C4-2B (cell line): ENCODE measurements around the gene KCNIP1.
"Not testable (repeated sequence)": the region's sequence is repeated elsewhere in the genome, so short reads cannot be mapped to it uniquely, and the experiment has no call there.

ENCODE experiments used
- ZFX ChIP-seq: fragments of 450-650 bp; IDR thresholded peaks from 2 replicates; pipeline ENCODE4 v1.6.1; 2017
- TF ChIP-seq, protein P1 (sequence below): fragments of 450-650 bp; conservative IDR thresholded peaks from 2 replicates; pipeline ENCODE4 v1.5.1; 2017; ENCODE audit warnings: mild to moderate bottlenecking

DNA sequence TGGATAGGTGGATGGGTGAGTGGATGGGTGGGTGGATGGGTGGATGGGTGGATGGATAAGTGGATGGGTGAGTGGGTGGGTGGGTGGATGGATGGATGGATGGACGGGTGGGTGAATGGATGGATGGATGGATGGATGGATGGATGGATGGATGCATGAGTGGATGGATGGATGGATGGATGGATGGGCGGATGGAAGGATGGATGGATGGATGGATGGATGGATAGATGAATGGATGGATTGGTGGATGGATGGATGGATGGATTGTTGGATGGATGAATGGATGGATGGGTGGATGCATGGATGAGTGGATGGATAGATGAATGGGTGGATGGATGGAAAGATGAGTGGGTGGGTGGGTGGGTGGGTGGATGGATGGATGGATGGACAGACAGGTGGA, 250.7 kb downstream of the KCNIP1 start:
- TF ChIP-seq, protein P1, sequence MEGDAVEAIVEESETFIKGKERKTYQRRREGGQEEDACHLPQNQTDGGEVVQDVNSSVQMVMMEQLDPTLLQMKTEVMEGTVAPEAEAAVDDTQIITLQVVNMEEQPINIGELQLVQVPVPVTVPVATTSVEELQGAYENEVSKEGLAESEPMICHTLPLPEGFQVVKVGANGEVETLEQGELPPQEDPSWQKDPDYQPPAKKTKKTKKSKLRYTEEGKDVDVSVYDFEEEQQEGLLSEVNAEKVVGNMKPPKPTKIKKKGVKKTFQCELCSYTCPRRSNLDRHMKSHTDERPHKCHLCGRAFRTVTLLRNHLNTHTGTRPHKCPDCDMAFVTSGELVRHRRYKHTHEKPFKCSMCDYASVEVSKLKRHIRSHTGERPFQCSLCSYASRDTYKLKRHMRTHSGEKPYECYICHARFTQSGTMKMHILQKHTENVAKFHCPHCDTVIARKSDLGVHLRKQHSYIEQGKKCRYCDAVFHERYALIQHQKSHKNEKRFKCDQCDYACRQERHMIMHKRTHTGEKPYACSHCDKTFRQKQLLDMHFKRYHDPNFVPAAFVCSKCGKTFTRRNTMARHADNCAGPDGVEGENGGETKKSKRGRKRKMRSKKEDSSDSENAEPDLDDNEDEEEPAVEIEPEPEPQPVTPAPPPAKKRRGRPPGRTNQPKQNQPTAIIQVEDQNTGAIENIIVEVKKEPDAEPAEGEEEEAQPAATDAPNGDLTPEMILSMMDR, result not testable (repeated sequence)
- TF ChIP-seq ZFX, result not testable (repeated sequence)
